Glomerular visceral epithelial cell (primary cell): ENCODE measurements around the gene PRR33.
"Not testable (repeated sequence)": the region's sequence is repeated elsewhere in the genome, so short reads cannot be mapped to it uniquely, and the experiment has no call there.

ENCODE experiments used
- DNase-seq: peaks from one replicate; pipeline ENCODE4 v3.0.0-alpha.2; 2016; ENCODE audit errors: extremely low spot score

PRR33 gene

GRCh38 chr11:1891831-1892115 is at the start of gene PRR33:
Gene PRR33 (minus strand): TSS chr11:1891895. CDS start chr11:1890584, 1,311 bp downstream.
- no peak for DNase-seq

GRCh38 chr11:1939788-1940187 is 48.1 kb upstream of the PRR33 start:
- DNase-seq, result not testable (repeated sequence)

- no peak for DNase-seq
These were observed 47.4 kb upstream of the PRR33 start for GRCh38 chr11:1939006-1939625.

GRCh38 chr11:1938343-1939005 is 46.8 kb upstream of the PRR33 start:
- DNase-seq, result no peak

- DNase-seq, result no peak
These were observed 46.1 kb upstream of the PRR33 start for GRCh38 chr11:1937616-1938342.

GRCh38 chr11:1936781-1937615 is 45.3 kb upstream of the PRR33 start:
- DNase-seq, result no peak

- no peak for DNase-seq
These were observed 44.5 kb upstream of the PRR33 start for GRCh38 chr11:1936072-1936780.

- no peak for DNase-seq
These were observed 43.7 kb upstream of the PRR33 start for GRCh38 chr11:1935156-1936071.

- no peak for DNase-seq
These were observed 42.9 kb upstream of the PRR33 start for GRCh38 chr11:1934335-1935155.

- no peak for DNase-seq
These were observed 42.0 kb upstream of the PRR33 start for GRCh38 chr11:1933416-1934334.

GRCh38 chr11:1932681-1933080 is 41.0 kb upstream of the PRR33 start:
- DNase-seq, result no peak

- no peak for DNase-seq
These were observed 40.4 kb upstream of the PRR33 start for GRCh38 chr11:1932105-1932480.

GRCh38 chr11:1931341-1932104 is 39.8 kb upstream of the PRR33 start:
- no peak for DNase-seq

- no peak for DNase-seq
These were observed 38.8 kb upstream of the PRR33 start for GRCh38 chr11:1930462-1930830.

GRCh38 chr11:1929621-1930461 is 38.1 kb upstream of the PRR33 start:
- no peak for DNase-seq

- no peak for DNase-seq
These were observed 37.3 kb upstream of the PRR33 start for GRCh38 chr11:1928891-1929541.
